Endothelial cell of umbilical vein (primary cell): Measurements from ENCODE around the gene LITAF. TPM values are rescaled to one million over a fixed set of nuclear protein-coding genes. Genes with fewer than 3 reads are reported as not detected.

Source experiments
- BruUV-seq: library from RNA; stranded (reverse); fragments of 400-500 nt; replicated peaks from 2 replicates; lab custom pipeline; 2021; lab: Mats Ljungman, UMichigan
- CTCF ChIA-PET: fragments of 300-600, 350-600 bp; sonication (Branson Sonifier 250); formaldehyde crosslinking; loops from one replicate; lab custom pipeline; 2021; ENCODE audit warnings: antibody characterized with exemption, inconsistent platforms; lab: Charles Lee
- POLR2A ChIA-PET: fragments of 300-600, 350-600 bp; sonication (Branson Sonifier 250); formaldehyde crosslinking; loops from one replicate; lab custom pipeline; 2021; ENCODE audit warnings: antibody characterized with exemption, inconsistent platforms; lab: Charles Lee
- DNase-seq: peaks from one replicate; pipeline ENCODE4 v3.0.0-alpha.2; 2011; ENCODE audit warnings: low read depth, low spot score
- FAIRE-seq: peaks from 2 replicates; lab custom pipeline; 2011; peaks lifted over from hg19 to GRCh38; lab: Jason Lieb, UNC
- H2AFZ ChIP-seq: 2 replicates; pipeline ENCODE4 v1.6.0; 2012; ENCODE audit warnings: low read depth, low read length, control low read depth, inconsistent platforms
- H3K27ac ChIP-seq: 2 replicates; pipeline ENCODE4 v1.5.1; 2011; ENCODE audit warnings: low read depth, mild to moderate bottlenecking, control low read depth, low read length, moderate library complexity; ENCODE audit not compliant: insufficient read depth
- H3K27me3 ChIP-seq, 2 experiments: 2 replicates each; pipeline versions ENCODE4 v1.6.0 to v1.6.1; 2011; ENCODE audit warnings: low read length in 2 of 2, mixed read lengths in 1 of 2; ENCODE audit not compliant: control insufficient read depth in 2 of 2, insufficient read depth in 2 of 2
- H3K36me3 ChIP-seq, 2 experiments: 2 replicates in 1 of 2; 3 replicates in 1 of 2; pipeline ENCODE4 v1.5.1; 2011; ENCODE audit warnings: low read length in 2 of 2, mild to moderate bottlenecking in 1 of 2, moderate library complexity in 1 of 2; ENCODE audit not compliant: control insufficient read depth in 2 of 2, insufficient read depth in 2 of 2; ENCODE audit errors: extremely low read depth in 1 of 2
- H3K4me1 ChIP-seq: 3 replicates; pipeline ENCODE4 v1.5.1; 2011; ENCODE audit warnings: mild to moderate bottlenecking, low read length; ENCODE audit not compliant: control insufficient read depth, insufficient read depth; ENCODE audit errors: extremely low read depth
- H3K4me2 ChIP-seq: 2 replicates; pipeline ENCODE4 v1.6.1; 2011; ENCODE audit warnings: low read length, control low read depth, mixed read lengths; ENCODE audit not compliant: insufficient read depth
- H3K4me3 ChIP-seq, 3 experiments: fragments of 200-600 bp in 1 of 3; sonication (generic), shearing (Covaris generic) in 1 of 3; replicated peaks in 1 of 3; 2 replicates each; pipeline ENCODE4 v1.5.1; 2011 to 2016; ENCODE audit warnings: control low read depth in 3 of 3, low read length in 3 of 3, mild to moderate bottlenecking in 2 of 3, inconsistent platforms in 1 of 3, low read depth in 1 of 3, moderate library complexity in 1 of 3; ENCODE audit not compliant: insufficient read depth in 1 of 3
- H3K79me2 ChIP-seq: 2 replicates; pipeline ENCODE4 v1.6.0; 2012; ENCODE audit warnings: low read length, inconsistent platforms; ENCODE audit not compliant: control insufficient read depth, insufficient read depth
- H3K9ac ChIP-seq: replicated peaks from 2 replicates; pipeline ENCODE3; 2011; ENCODE audit warnings: low read length, control low read depth; ENCODE audit not compliant: insufficient read depth; ENCODE audit errors: extremely low read depth
- H3K9me1 ChIP-seq: replicated peaks from 3 replicates; pipeline ENCODE4 v1.6.0; 2011; ENCODE audit warnings: mild to moderate bottlenecking, low read length; ENCODE audit not compliant: control insufficient read depth, insufficient read depth; ENCODE audit errors: extremely low read depth
- H3K9me3 ChIP-seq: replicated peaks from 2 replicates; pipeline ENCODE4 v1.5.1; 2012; ENCODE audit warnings: low read length, inconsistent platforms; ENCODE audit not compliant: control insufficient read depth, insufficient read depth
- H4K20me1 ChIP-seq: replicated peaks from 2 replicates; pipeline ENCODE3; 2011; ENCODE audit warnings: mild to moderate bottlenecking, low read length; ENCODE audit not compliant: control insufficient read depth, insufficient read depth; ENCODE audit errors: extremely low read depth
- EZH2 ChIP-seq: IDR thresholded peaks from 2 replicates; pipeline ENCODE4 v1.6.1; 2012; ENCODE audit warnings: borderline replicate concordance, low read depth, mild to moderate bottlenecking, moderate library complexity, low read length, inconsistent platforms; ENCODE audit not compliant: severe bottlenecking
- FOS ChIP-seq: IDR thresholded peaks from 2 replicates; pipeline ENCODE4 v1.6.1; 2011; ENCODE audit warnings: mild to moderate bottlenecking, low read length, moderate library complexity, borderline replicate concordance; ENCODE audit not compliant: insufficient read depth
- GATA2 ChIP-seq: IDR thresholded peaks from 2 replicates; pipeline ENCODE4 v1.7.0; 2011; ENCODE audit warnings: low read depth, mild to moderate bottlenecking, moderate library complexity, mixed read lengths, low read length; ENCODE audit not compliant: insufficient read length, insufficient read depth
- JUN ChIP-seq: IDR thresholded peaks from 2 replicates; pipeline ENCODE4 v1.6.1; 2011; ENCODE audit warnings: borderline replicate concordance, low read depth; ENCODE audit not compliant: insufficient read length, insufficient read depth
- MYC ChIP-seq: IDR thresholded peaks from one replicate; pipeline ENCODE4 v1.6.1; 2011; ENCODE audit warnings: mild to moderate bottlenecking, low read depth, low read length
- POLR2A ChIP-seq: IDR thresholded peaks from 2 replicates; pipeline ENCODE4 v1.6.1; 2012; ENCODE audit warnings: low read depth, mild to moderate bottlenecking, control low read depth, low read length
- POLR2AphosphoS5 ChIP-seq: IDR thresholded peaks from 2 replicates; pipeline ENCODE4 v1.6.1; 2012; ENCODE audit warnings: low read depth, mild to moderate bottlenecking, control low read depth, low read length, moderate library complexity; ENCODE audit not compliant: insufficient read depth
- dilution Hi-C: fragments of 300-500 bp; cut with MboI; formaldehyde crosslinking; loops from one replicate; pipeline ENCODE4 v1.15.0; 2019; ENCODE audit warnings: low sequenced_read_pairs; ENCODE audit not compliant: extremely low pct_ligation_motif_present
- intact Hi-C: fragments of 100-400 bp; cut with micrococcal nuclease; formaldehyde crosslinking; loops from one replicate; pipeline ENCODE4 v1.10.0; 2022
- polyA plus RNA-seq, 4 experiments: library from polyadenylated mRNA; depleted of rRNA in 3 of 4; stranded (reverse) in 3 of 4; unstranded in 1 of 4; fragments of >200 nt; gene quantifications; 2 replicates each; pipeline versions ENCODE4 v1.2.1 to v1.2.3, GENCODE V29; 2011 to 2012; ENCODE audit warnings: missing spikeins in 1 of 4
- total RNA-seq: library from RNA; stranded (reverse); gene quantifications from 2 replicates; pipeline ENCODE4 v1.2.3, GENCODE V29; 2021
- TF ChIP-seq, protein P1 (sequence below), 2 donors: IDR thresholded peaks; 1 replicate in 1 of 2; 2 replicates in 1 of 2; pipeline ENCODE4 v1.5.1; 2011; ENCODE audit warnings: low read length in 2 of 2, mild to moderate bottlenecking in 2 of 2, moderate library complexity in 2 of 2, control low read depth in 1 of 2, inconsistent platforms in 1 of 2, low read depth in 1 of 2; ENCODE audit not compliant: insufficient read depth in 1 of 2; ENCODE audit errors: extremely low read depth in 1 of 2

The LITAF gene
- total and polyA plus RNA-seq, 2 donors (not counting 3 experiments of a cell fraction or from before 2014, with no cell fraction given) = 15.2 to 27.2 TPM

DNA sequence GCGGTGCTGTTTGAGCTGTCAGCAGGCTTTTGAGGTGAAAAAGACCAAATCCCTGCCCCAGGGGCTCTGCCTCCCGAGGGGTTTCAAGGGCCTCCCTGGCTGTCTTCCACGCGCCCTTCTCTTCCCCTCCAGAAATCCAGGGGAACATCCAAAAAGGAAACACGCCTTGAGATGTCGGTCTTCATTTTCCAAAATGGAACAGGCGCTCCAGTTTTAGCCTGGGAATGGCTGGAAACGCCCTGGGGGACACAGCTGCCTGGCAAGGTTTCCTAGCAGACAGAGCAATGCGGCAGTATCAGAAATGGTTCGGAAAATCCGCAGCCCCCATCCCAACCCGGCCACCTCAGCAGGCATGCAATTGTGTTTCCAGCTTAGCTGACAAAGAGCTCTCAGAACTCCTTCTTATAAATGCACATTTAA is 16.6 kb upstream of the LITAF start:
- no peaks in the 10 kb centered on the region for H4K20me1 ChIP-seq
- H3K4me1 ChIP-seq = no peaks in the 10 kb centered on the region
- no peak overlapping the region for H3K27ac ChIP-seq
- dilution Hi-C loops (no loop called here), intact Hi-C loops (no loop called here)
- H3K4me3 ChIP-seq = no peak overlapping the region
- H2AFZ ChIP-seq = no peak overlapping the region
- ChIA-PET CTCF (interaction anchor here (1.1 to 1.8 kb wide), 2 partner anchors 71 to 196 kb away, joined by 3 to 4 read pairs; no protein-coding TSS in a partner anchor), POLR2A (no interaction called here)
- H3K27me3 ChIP-seq = peaks cover 0 to 3% of the 10 kb centered on the region in 2 experiments
- no peak overlapping the region for H3K4me2 ChIP-seq
- no peak for FAIRE-seq
- no peaks in the 10 kb centered on the region for H3K36me3 ChIP-seq
- DNase-seq = no peak
- H3K9ac ChIP-seq = no peak overlapping the region
- H3K79me2 ChIP-seq = no peaks in the 10 kb centered on the region
- TF ChIP-seq GATA2 = no peak
- no peak for TF ChIP-seq EZH2
- TF ChIP-seq JUN = no peak
- TF ChIP-seq MYC = no peak
- no peak for TF ChIP-seq POLR2A
- H3K9me1 ChIP-seq = no peaks in the 10 kb centered on the region
- no peaks in the 10 kb centered on the region for H3K9me3 ChIP-seq
- BruUV-seq = no TSS peak

DNA sequence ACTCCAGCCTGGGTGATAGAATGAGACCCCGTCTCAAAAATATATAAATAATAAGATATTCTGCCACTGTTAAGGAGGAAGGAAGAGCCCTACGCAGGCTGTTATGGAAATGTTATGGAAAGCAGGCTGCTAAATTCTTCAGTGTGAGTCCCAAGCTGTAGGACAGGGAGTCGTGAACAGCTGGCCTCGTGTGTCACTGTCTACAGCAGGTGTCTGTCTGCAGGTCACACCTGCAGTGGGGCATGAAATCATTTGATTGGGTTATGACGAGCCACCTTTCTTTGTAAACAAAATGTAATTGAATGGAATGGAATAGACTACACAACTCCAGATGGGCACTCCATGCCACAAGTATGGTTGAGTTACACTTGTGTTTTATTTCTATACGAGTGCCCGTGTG is 15.6 kb upstream of the LITAF start:
- no peak for DNase-seq
- TF ChIP-seq MYC = no peak
- TF ChIP-seq, protein P1, sequence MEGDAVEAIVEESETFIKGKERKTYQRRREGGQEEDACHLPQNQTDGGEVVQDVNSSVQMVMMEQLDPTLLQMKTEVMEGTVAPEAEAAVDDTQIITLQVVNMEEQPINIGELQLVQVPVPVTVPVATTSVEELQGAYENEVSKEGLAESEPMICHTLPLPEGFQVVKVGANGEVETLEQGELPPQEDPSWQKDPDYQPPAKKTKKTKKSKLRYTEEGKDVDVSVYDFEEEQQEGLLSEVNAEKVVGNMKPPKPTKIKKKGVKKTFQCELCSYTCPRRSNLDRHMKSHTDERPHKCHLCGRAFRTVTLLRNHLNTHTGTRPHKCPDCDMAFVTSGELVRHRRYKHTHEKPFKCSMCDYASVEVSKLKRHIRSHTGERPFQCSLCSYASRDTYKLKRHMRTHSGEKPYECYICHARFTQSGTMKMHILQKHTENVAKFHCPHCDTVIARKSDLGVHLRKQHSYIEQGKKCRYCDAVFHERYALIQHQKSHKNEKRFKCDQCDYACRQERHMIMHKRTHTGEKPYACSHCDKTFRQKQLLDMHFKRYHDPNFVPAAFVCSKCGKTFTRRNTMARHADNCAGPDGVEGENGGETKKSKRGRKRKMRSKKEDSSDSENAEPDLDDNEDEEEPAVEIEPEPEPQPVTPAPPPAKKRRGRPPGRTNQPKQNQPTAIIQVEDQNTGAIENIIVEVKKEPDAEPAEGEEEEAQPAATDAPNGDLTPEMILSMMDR (IDR thresholded peaks at IDR 0.05; ENCODE audit: extremely low read depth in 1 of 2, insufficient read depth in 1 of 2, low read depth in 1 of 2, low read length in 2 of 2) = no peak
- no peak for TF ChIP-seq POLR2A
- TF ChIP-seq POLR2AphosphoS5 = no peak
- no peak for TF ChIP-seq FOS
- TF ChIP-seq EZH2 = no peak
- no peak for TF ChIP-seq JUN
- no peaks in the 10 kb centered on the region for H3K36me3 ChIP-seq
- H2AFZ ChIP-seq = no peak overlapping the region
- H3K4me1 ChIP-seq = no peaks in the 10 kb centered on the region
- BruUV-seq = no TSS peak
- FAIRE-seq = no peak
- dilution Hi-C loops (no loop called here), intact Hi-C loops (no loop called here)
- peaks cover 0 to 3% of the 10 kb centered on the region in 2 experiments for H3K27me3 ChIP-seq
- no peaks in the 10 kb centered on the region for H3K9me1 ChIP-seq
- ChIA-PET CTCF (interaction anchor here (1.8 kb wide), 1 partner anchor 70 kb away, joined by 4 read pairs; no protein-coding TSS in a partner anchor), POLR2A (no interaction called here)
- no peaks in the 10 kb centered on the region for H3K9me3 ChIP-seq
- no peak overlapping the region for H3K9ac ChIP-seq
- H3K27ac ChIP-seq = no peak overlapping the region
- no peaks in the 10 kb centered on the region for H3K79me2 ChIP-seq
- H3K4me2 ChIP-seq = no peak overlapping the region
- no peaks in the 10 kb centered on the region for H4K20me1 ChIP-seq
- no peak overlapping the region for H3K4me3 ChIP-seq
